Measurements from ENCODE around the gene DEAF1.

Gene DEAF1

GRCh38 chr11:620935-621814, 73.8 kb downstream of the DEAF1 start:
- DNase-seq: no peak

DNA sequence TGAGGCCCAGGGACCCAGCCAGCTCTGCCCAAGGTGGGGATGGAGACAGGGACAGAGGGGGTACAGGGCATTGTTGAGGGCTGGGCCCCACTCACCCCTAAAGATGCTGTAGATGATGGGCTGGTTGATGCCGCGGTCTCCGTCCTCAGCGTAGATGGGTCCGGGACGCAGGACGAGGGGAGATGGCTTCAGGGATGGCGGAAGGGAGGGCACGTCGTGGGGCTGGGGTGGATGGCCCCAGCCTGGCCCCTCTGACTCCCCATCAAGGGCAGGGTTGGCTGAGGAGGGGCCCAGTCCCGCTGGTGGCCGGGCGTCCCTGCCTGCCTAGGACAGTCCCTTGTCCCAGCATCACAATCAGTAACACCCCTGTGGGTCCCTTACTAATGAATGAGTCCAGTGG, 74.8 kb downstream of the DEAF1 start:
- no peak for DNase-seq

GRCh38 chr11:619628-620050, 75.4 kb downstream of the DEAF1 start:
- DNase-seq: no peak

DNA sequence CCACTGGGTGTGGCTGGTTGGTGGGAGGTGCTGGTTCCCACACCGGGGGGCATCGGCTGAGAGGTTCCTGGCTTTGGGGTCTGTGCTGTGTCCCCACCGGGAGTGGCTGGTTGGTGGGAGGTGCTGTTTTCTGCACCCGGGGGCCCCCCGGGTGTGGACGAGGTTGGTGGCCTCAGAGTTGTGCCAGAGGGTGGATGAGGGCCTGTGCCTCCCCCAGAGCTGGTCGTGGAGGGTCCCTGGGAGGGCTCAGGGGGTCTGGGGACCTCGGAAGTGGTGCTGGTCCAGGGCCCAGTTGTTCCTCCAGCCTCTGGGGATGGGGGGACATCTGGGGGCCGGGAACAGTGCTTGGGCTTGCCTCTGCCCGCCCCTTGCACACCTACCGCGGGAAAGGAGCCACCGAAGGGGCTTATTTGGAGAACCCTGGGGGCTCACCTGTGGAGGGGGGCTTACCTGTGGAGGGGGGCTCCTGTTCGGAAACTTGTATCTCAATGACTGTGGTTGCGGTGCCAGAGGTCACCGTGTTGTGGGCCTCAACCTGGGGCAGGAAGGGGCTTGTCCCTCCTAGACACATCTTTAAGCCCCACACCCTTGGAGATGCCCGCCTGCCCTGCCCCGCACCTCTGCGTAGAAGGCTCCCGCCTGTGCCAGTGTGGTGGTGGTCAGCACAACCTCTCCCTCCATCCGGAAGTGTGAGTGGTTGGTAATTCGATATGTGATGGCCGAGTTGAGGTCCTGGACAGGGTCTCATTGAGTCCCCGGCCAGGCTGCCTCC, 76.0 kb downstream of the DEAF1 start:
- no peak for DNase-seq

GRCh38 chr11:617912-618682, 76.9 kb downstream of the DEAF1 start:
- no peak for DNase-seq

GRCh38 chr11:617199-617911, 77.7 kb downstream of the DEAF1 start:
- DNase-seq: no peak

- no peak for DNase-seq
Measured at GRCh38 chr11:616320-617198, 78.5 kb downstream of the DEAF1 start.

GRCh38 chr11:615504-616319, 79.3 kb downstream of the DEAF1 start, which contains the start of gene IRF7:
Gene IRF7 (minus strand): TSS chr11:615950. CDS start chr11:615364, 586 bp downstream.
- DNase-seq: peak; percentile 88

DNA sequence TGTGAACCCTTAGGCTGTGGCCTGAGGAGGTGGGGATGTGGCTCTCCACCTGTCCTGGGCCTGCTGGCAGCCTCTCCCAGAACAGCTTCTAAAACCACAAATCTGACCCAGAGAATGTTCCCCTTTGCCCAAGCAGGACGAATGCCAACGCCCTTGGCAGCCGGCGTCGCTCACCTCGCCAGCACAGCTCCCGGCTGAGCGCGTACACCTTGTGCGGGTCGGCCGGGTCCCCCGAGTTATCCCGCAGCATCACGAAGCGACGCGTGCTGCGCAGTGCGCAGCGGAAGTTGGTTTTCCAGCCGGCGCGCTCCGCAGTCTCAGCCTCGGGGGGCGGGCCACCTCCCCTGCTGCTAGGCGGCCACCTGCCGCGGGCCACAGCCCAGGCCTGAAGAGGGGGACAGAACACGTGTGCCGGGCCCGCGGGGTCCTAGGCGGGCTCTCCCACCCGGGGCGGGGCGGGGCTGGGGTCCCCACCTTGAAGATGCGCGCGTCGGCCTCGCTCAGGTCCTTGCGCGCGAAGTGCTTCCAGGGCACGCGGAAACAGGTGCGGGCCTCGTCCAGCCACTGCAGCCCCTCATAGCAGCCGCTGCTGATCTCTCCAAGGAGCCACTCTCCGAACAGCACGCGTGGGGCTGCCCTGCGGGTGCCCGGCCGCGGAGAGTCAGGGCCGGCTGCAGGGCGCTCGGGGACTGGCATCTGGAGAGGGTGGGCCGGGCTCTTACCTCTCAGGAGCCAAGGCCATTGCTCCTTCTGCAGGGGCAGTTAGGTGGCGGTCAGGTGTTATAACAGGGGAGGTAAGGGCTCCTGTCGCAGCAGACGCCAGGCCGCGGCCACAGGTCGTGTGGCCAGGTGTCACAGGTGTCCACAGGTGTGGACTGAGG, 80.2 kb downstream of the DEAF1 start:
- no peak for DNase-seq

- DNase-seq: no peak
Measured at GRCh38 chr11:614021-614622, 80.9 kb downstream of the DEAF1 start.

- peak; percentile 81 for DNase-seq
Measured at GRCh38 chr11:613369-613968, 81.6 kb downstream of the DEAF1 start.

GRCh38 chr11:612961-613300, 82.1 kb downstream of the DEAF1 start:
- DNase-seq: no peak

GRCh38 chr11:612201-612960, 82.6 kb downstream of the DEAF1 start:
- peak; percentile 38 for DNase-seq

DNA sequence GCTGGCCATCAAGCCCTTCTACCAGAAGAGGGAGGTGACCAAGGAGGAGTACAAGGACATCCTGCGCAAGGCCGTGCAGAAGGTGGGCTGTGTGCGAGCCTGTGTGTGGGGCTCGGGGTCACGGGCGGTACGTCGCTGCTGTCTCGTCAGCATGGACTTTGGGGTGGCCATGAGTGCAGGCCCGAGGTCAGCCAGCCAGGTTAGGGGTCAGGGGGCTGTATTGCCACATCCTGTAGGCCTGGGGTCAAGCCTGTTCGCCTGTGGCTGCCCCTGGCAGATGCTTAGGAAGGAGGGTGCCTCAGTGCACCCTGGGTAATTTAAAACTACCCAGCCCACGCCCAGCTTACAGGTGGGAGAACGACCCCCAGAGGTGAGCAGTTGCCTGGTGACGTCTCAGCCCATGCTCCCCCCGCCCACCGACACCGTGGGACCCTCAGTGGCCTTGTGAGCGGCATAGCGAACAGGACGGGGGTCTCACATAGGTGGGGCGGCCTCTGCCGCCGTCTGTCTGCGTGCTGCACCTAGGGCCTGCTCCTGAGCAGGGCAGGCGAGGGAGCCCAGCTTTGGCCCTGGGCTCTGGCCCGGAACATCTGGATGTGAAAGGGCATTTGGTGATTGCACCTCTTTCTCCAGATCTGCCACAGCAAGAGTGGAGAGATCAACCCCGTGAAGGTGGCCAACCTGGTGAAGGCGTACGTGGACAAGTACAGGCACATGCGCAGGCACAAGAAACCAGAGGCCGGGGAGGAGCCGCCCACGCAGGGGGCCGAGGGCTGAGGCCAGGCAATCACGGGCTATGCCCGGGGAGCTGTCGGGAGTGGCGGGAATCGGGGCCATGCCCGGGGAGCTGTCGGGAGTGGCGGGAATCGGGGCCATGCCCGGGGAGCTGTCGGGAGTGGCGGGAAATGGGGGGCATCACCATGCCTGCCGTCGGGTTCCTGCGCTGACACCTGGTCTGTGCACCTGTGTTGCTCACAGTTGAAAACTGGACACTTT, 83.7 kb downstream of the DEAF1 start:
- no peak for DNase-seq

DNA sequence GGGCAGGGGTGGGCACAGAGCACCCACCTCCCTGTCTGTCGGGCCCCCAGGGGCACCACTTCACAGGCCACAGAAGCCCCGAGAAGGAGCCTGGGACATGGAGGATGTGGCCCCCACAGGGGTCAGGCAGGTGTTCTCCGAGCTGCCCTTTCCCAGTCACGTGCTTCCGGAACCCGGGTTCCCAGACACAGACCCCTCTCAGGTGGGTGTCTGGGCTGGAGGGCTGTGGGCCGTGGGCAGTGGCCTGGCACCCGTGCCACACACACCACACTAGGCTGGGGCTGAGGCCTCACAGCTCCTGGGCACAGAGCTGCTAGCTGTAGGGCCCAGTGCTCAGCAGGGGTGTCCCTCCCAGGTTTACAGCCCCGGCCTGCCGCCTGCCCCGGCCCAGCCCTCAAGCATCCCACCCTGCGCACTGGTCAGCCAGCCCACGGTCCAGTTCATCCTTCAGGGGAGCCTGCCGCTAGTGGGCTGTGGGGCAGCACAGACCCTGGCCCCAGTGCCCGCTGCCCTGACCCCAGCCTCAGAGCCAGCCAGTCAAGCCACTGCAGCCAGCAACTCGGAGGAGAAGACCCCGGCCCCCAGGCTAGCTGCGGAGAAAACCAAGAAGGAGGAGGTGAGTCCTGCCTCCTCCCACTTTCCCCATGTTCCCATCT, 84.7 kb downstream of the DEAF1 start:
- DNase-seq: no peak

GRCh38 chr11:609341-609811, 85.6 kb downstream of the DEAF1 start:
- DNase-seq: no peak
